GM12878 (cell line): ENCODE results near the gene DAAM1. TPM values are rescaled to one million over a fixed set of nuclear protein-coding genes. Genes with fewer than 3 reads are reported as not detected.

Source experiments
- MTA2 ChIP-seq: fragments of 450-650 bp; IDR thresholded peaks from 2 replicates; pipeline ENCODE4 v1.6.1; 2016; ENCODE audit warnings: low read depth, mild to moderate bottlenecking, moderate library complexity
- NR2C1 ChIP-seq: fragments of 450-650 bp; IDR thresholded peaks from 2 replicates; pipeline ENCODE4 v1.6.1; 2017; ENCODE audit warnings: antibody characterized with exemption, mild to moderate bottlenecking, moderate library complexity
- ZBTB4 ChIP-seq: fragments of 450-650 bp; formaldehyde crosslinking; IDR thresholded peaks from 2 replicates; pipeline ENCODE4 v1.4.0; 2022; ENCODE audit warnings: mild to moderate bottlenecking, moderate library complexity
- polyA plus RNA-seq, 11 experiments: library from polyadenylated mRNA; depleted of rRNA in 4 of 11; unstranded in 6 of 11; stranded (reverse) in 5 of 11; fragments of >200 nt; fragmentation: Nextera tagmentation in 4 of 11; fragmentation: Illumina TruSeq in 1 of 11; extraction: Ambion mirVana in 4 of 11; extraction: Trizol in 1 of 11; gene quantifications; 1 replicate in 1 of 11; 2 replicates in 10 of 11; pipeline versions ENCODE4 v1.2.1 to v1.2.3, GENCODE V29; 2011 to 2016; ENCODE audit warnings: inconsistent platforms in 2 of 11, missing spikeins in 2 of 11, low read depth in 1 of 11
- total RNA-seq, 4 experiments: library from RNA; depleted of rRNA in 3 of 4; stranded (reverse); fragments of >200 nt in 3 of 4; fragmentation: Illumina TruSeq in 1 of 4; extraction: Trizol in 1 of 4; gene quantifications; 2 replicates each; pipeline versions ENCODE4 v1.2.1 to v1.2.3, GENCODE V29; 2013 to 2021
- TF ChIP-seq, protein P1 (sequence below): IDR thresholded peaks from 2 replicates; pipeline ENCODE4 v1.6.1; 2012; ENCODE audit warnings: improper control_type of control experiment, low read depth, low read length; ENCODE audit not compliant: insufficient replicate concordance

The DAAM1 gene
- total and polyA plus RNA-seq, 10 of the 15 experiments (the other 5 are each of a cell fraction or from before 2014, with no cell fraction given): 13.8 to 32.4 (median 24.2) TPM

DNA sequence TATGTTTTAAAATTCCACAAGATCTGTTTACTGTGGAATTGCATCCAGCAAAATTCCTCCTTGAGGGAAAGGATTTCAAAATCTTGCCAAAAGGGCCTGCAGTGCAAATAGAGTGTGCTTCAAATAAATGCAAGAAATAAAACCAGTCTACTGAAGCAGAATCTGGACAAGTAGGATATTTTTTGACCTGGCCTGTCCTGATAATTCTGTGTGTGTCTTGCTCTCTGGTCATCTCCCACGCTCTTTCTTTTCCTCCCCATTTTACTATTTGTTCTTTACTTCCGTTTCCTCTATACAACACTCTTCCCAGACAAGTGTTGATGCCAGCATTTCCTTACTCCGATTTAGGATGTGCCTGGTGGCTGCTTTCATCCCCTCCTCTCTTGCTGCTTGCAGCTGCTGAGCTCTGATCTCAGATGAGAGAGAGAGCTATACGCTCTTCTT is 160.8 kb downstream of the DAAM1 start (continued):
- TF ChIP-seq MTA2 (no peak), ZBTB4 (CRISPR knock-in tag) (no peak), NR2C1 (no peak)
- TF ChIP-seq, protein P1, sequence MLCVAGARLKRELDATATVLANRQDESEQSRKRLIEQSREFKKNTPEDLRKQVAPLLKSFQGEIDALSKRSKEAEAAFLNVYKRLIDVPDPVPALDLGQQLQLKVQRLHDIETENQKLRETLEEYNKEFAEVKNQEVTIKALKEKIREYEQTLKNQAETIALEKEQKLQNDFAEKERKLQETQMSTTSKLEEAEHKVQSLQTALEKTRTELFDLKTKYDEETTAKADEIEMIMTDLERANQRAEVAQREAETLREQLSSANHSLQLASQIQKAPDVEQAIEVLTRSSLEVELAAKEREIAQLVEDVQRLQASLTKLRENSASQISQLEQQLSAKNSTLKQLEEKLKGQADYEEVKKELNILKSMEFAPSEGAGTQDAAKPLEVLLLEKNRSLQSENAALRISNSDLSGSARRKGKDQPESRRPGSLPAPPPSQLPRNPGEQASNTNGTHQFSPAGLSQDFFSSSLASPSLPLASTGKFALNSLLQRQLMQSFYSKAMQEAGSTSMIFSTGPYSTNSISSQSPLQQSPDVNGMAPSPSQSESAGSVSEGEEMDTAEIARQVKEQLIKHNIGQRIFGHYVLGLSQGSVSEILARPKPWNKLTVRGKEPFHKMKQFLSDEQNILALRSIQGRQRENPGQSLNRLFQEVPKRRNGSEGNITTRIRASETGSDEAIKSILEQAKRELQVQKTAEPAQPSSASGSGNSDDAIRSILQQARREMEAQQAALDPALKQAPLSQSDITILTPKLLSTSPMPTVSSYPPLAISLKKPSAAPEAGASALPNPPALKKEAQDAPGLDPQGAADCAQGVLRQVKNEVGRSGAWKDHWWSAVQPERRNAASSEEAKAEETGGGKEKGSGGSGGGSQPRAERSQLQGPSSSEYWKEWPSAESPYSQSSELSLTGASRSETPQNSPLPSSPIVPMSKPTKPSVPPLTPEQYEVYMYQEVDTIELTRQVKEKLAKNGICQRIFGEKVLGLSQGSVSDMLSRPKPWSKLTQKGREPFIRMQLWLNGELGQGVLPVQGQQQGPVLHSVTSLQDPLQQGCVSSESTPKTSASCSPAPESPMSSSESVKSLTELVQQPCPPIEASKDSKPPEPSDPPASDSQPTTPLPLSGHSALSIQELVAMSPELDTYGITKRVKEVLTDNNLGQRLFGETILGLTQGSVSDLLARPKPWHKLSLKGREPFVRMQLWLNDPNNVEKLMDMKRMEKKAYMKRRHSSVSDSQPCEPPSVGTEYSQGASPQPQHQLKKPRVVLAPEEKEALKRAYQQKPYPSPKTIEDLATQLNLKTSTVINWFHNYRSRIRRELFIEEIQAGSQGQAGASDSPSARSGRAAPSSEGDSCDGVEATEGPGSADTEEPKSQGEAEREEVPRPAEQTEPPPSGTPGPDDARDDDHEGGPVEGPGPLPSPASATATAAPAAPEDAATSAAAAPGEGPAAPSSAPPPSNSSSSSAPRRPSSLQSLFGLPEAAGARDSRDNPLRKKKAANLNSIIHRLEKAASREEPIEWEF: no peak
